IMR-90 (cell line): ENCODE data around the gene CCSER1. TPM values are rescaled to one million over a fixed set of nuclear protein-coding genes. Genes with fewer than 3 reads are reported as not detected.

Source experiments
- ATAC-seq: fragments of 200-7000 bp; cut with Tn5 transposase; 2 replicates; pipeline ENCODE4 v1.9.1; 2020; ENCODE audit warnings: low read depth, mild to moderate bottlenecking, moderate library complexity
- BruUV-seq: library from RNA; stranded (reverse); fragments of 400-500 nt; replicated peaks from 2 replicates; lab custom pipeline; 2021; lab: Mats Ljungman, UMichigan
- CTCF ChIA-PET: fragments of 300-600 bp; formaldehyde crosslinking; extraction: SDS; loops from one replicate; lab custom pipeline; 2021; ENCODE audit warnings: antibody characterized with exemption; lab: Yijun Ruan, JAX
- POLR2A ChIA-PET: fragments of 300-600 bp; sonication (Branson Sonifier 250); formaldehyde crosslinking; loops from one replicate; lab custom pipeline; 2022; ENCODE audit warnings: antibody characterized with exemption; ENCODE audit not compliant: unreplicated experiment; lab: Charles Lee
- DNase-seq: peaks from one replicate; pipeline ENCODE4 v3.0.0; 2013
- H2AFZ ChIP-seq: replicated peaks from 2 replicates; pipeline ENCODE3; 2013; ENCODE audit warnings: low read length, mild to moderate bottlenecking; ENCODE audit not compliant: poor library complexity
- H2AK5ac ChIP-seq: 2 replicates; pipeline ENCODE4 v1.6.1; 2013; ENCODE audit warnings: low read depth, low read length, inconsistent platforms
- H2AK9ac ChIP-seq: replicated peaks from 2 replicates; pipeline ENCODE3; 2013; ENCODE audit warnings: mild to moderate bottlenecking, low read depth, low read length, moderate library complexity; ENCODE audit not compliant: poor library complexity
- H2BK120ac ChIP-seq: 2 replicates; pipeline ENCODE4 v1.6.1; 2013; ENCODE audit warnings: low read depth, low read length, inconsistent platforms
- H2BK15ac ChIP-seq: 3 replicates; pipeline ENCODE4 v1.6.1; 2013; ENCODE audit warnings: low read depth, low read length, inconsistent platforms
- H2BK20ac ChIP-seq: 2 replicates; pipeline ENCODE4 v1.6.1; 2013; ENCODE audit warnings: low read depth, mild to moderate bottlenecking, inconsistent platforms, low read length, moderate library complexity
- H2BK5ac ChIP-seq: 2 replicates; pipeline ENCODE4 v1.6.1; 2013; ENCODE audit warnings: mild to moderate bottlenecking, low read depth, low read length, inconsistent platforms; ENCODE audit not compliant: poor library complexity, severe bottlenecking
- H3K14ac ChIP-seq: replicated peaks from 2 replicates; pipeline ENCODE4 v1.6.1; 2013; ENCODE audit warnings: low read depth, low read length, inconsistent platforms
- H3K18ac ChIP-seq: 2 replicates; pipeline ENCODE4 v1.6.1; 2013; ENCODE audit warnings: low read depth, low read length, control low read depth
- H3K23ac ChIP-seq: 2 replicates; pipeline ENCODE4 v1.6.1; 2013; ENCODE audit warnings: low read depth, low read length, inconsistent platforms
- H3K27ac ChIP-seq: 2 replicates; pipeline ENCODE4 v1.5.1; 2013; ENCODE audit warnings: mild to moderate bottlenecking, control low read depth, low read length; ENCODE audit not compliant: insufficient read depth
- H3K27me3 ChIP-seq: 2 replicates; pipeline ENCODE4 v1.6.1; 2013; ENCODE audit warnings: low read length; ENCODE audit not compliant: control insufficient read depth, insufficient read depth
- H3K36me3 ChIP-seq: 2 replicates; pipeline ENCODE4 v1.6.1; 2013; ENCODE audit warnings: low read length, mixed read lengths; ENCODE audit not compliant: control insufficient read depth, insufficient read depth
- H3K4ac ChIP-seq: 2 replicates; pipeline ENCODE4 v1.6.1; 2013; ENCODE audit warnings: low read depth, low read length, inconsistent platforms
- H3K4me1 ChIP-seq: 2 replicates; pipeline ENCODE4 v1.6.1; 2013; ENCODE audit warnings: low read length, mixed read lengths; ENCODE audit not compliant: control insufficient read depth, insufficient read depth
- H3K4me2 ChIP-seq: 2 replicates; pipeline ENCODE4 v1.6.1; 2013; ENCODE audit warnings: low read depth, mild to moderate bottlenecking, control low read depth, low read length, moderate library complexity
- H3K4me3 ChIP-seq: 2 replicates; pipeline ENCODE4 v1.5.1; 2013; ENCODE audit warnings: low read depth, mild to moderate bottlenecking, control low read depth, low read length, moderate library complexity; ENCODE audit not compliant: insufficient read depth
- H3K56ac ChIP-seq: 2 replicates; pipeline ENCODE4 v1.6.1; 2013; ENCODE audit warnings: low read length, inconsistent platforms; ENCODE audit not compliant: insufficient read depth; ENCODE audit errors: extremely low read depth
- H3K79me1 ChIP-seq, 2 experiments: 2 replicates each; pipeline ENCODE4 v1.6.1; 2013; ENCODE audit warnings: low read length in 2 of 2, inconsistent platforms in 1 of 2, low read depth in 1 of 2
- H3K9ac ChIP-seq: 2 replicates; pipeline ENCODE4 v1.6.1; 2013; ENCODE audit warnings: low read depth, low read length, control low read depth
- H3K9me1 ChIP-seq: 2 replicates; pipeline ENCODE4 v1.6.1; 2013; ENCODE audit warnings: low read length, inconsistent platforms; ENCODE audit not compliant: insufficient read depth
- H3K9me3 ChIP-seq: 2 replicates; pipeline ENCODE4 v1.6.1; 2013; ENCODE audit warnings: low read length; ENCODE audit not compliant: control insufficient read depth, insufficient read depth
- H4K20me1 ChIP-seq: 2 replicates; pipeline ENCODE4 v1.6.1; 2013; ENCODE audit warnings: low read length, inconsistent platforms; ENCODE audit not compliant: insufficient read depth
- H4K5ac ChIP-seq: 2 replicates; pipeline ENCODE4 v1.6.1; 2013; ENCODE audit warnings: mild to moderate bottlenecking, low read depth, low read length, control low read depth
- H4K8ac ChIP-seq, 2 experiments: 2 replicates each; pipeline ENCODE4 v1.6.1; 2013; ENCODE audit warnings: low read depth in 2 of 2, low read length in 2 of 2, control low read depth in 1 of 2, inconsistent platforms in 1 of 2
- H4K91ac ChIP-seq: 2 replicates; pipeline ENCODE4 v1.6.1; 2013; ENCODE audit warnings: low read depth, low read length, inconsistent platforms; ENCODE audit not compliant: insufficient read depth
- FOS ChIP-seq: fragments of 150-350 bp; IDR thresholded peaks from 2 replicates; pipeline ENCODE4 v1.6.1; 2016; ENCODE audit warnings: low read depth, low read length
- NFE2L2 ChIP-seq: fragments of 150-350 bp; IDR thresholded peaks from 2 replicates; pipeline ENCODE4 v1.6.1; 2016; ENCODE audit warnings: low read depth, mild to moderate bottlenecking, low read length
- RFX5 ChIP-seq: IDR thresholded peaks from 2 replicates; pipeline ENCODE4 v1.8.0; 2012; ENCODE audit warnings: low read depth, mild to moderate bottlenecking, low read length, moderate library complexity
- WGBS, 2 experiments: methylation state at CpG; one replicate each; pipeline versions ENCODE4 v1.1.5 to v1.1.7; 2013; ENCODE audit warnings: missing lambda C conversion rate in 2 of 2; ENCODE audit not compliant: insufficient read length in 1 of 2; ENCODE audit errors: extremely low coverage in 2 of 2; 5-methylcytosine and 5-hydroxymethylcytosine counted together
- dilution Hi-C: fragments of 300-500 bp; cut with HindIII; formaldehyde crosslinking; loops from one replicate; pipeline ENCODE4 v1.14.3; 2018; ENCODE audit warnings: low sequenced_read_pairs; ENCODE audit not compliant: unreplicated experiment
- in situ Hi-C: fragments of 300-500 bp; cut with MboI; formaldehyde crosslinking; loops from 3 replicates; pipeline ENCODE4 v1.14.3; 2019; ENCODE audit warnings: low sequenced_read_pairs, inconsistent platforms, mixed read lengths
- intact Hi-C: fragments of 100-400 bp; cut with micrococcal nuclease; formaldehyde crosslinking; loops from 2 replicates; pipeline ENCODE4 v1.10.0; 2022
- polyA plus RNA-seq, 3 experiments: library from polyadenylated mRNA; depleted of rRNA; stranded (reverse); fragments of >200 nt; gene quantifications; 2 replicates each; pipeline ENCODE4 v1.2.3, GENCODE V29; 2012; ENCODE audit warnings: low replicate concordance in 1 of 3
- total RNA-seq: library from RNA; depleted of rRNA; stranded (reverse); fragments of >200 nt; gene quantifications from 2 replicates; pipeline ENCODE4 v1.2.3, GENCODE V29; 2012
- TF ChIP-seq, protein P1 (sequence below): fragments of 150-350 bp; IDR thresholded peaks from 2 replicates; pipeline ENCODE4 v1.6.1; 2016; ENCODE audit warnings: low read depth, mild to moderate bottlenecking, low read length, moderate library complexity, borderline replicate concordance
- TF ChIP-seq, protein P2 (sequence below): fragments of 150-350 bp; IDR thresholded peaks from 2 replicates; pipeline ENCODE4 v1.6.1; 2017; ENCODE audit warnings: mild to moderate bottlenecking, antibody characterized with exemption, low read length, low read depth

CCSER1 gene
- total and polyA plus RNA-seq, 2 of the 4 experiments (the other 2 are of a cell fraction), result not detected

GRCh38 chr4:91233164-91233563 lies 1106.0 kb downstream of the CCSER1 start:
- CTCF ChIA-PET, result no interaction called here
- intact Hi-C loops, result no loop called here

More at GRCh38 chr4:91233164-91233563, 1106.0 kb downstream of the CCSER1 start:
- Histone ChIP-seq H3K4me2 (no peak overlapping the region), H2AK5ac (no peak overlapping the region), H2BK120ac (no peak overlapping the region), H3K4me3 (no peak overlapping the region), H3K9ac (no peak overlapping the region), H3K9me1 (no peaks in the 10 kb centered on the region), H3K14ac (no peak overlapping the region), H3K79me1 (no peaks in the 10 kb centered on the region), H2AK9ac (no peak overlapping the region), H3K9me3 (peaks cover 2% of the 10 kb centered on the region; the same call in 1 of the 2 replicates), H3K27me3 (no peaks in the 10 kb centered on the region), H2AFZ (no peak overlapping the region), H4K8ac (no peak overlapping the region), H4K91ac (no peak overlapping the region), H3K4me1 (no peaks in the 10 kb centered on the region), H4K20me1 (no peaks in the 10 kb centered on the region), H2BK15ac (no peak overlapping the region), H3K56ac (no peak overlapping the region), H3K23ac (no peak overlapping the region), H3K18ac (no peak overlapping the region), H2BK5ac (no peak overlapping the region), H3K27ac (no peak overlapping the region), H4K5ac (no peak overlapping the region), H3K4ac (no peak overlapping the region), H3K36me3 (no peaks in the 10 kb centered on the region), H2BK20ac (no peak overlapping the region)
- dilution Hi-C loops, result no loop called here
- in situ Hi-C loops, result no loop called here
- WGBS, 2 experiments, result no CpG with 5 or more reads among the region's 2 CpGs
- no peak for ATAC-seq
- TF ChIP-seq RFX5 (no peak), FOS (no peak), NFE2L2 (no peak)
- TF ChIP-seq, protein P1, sequence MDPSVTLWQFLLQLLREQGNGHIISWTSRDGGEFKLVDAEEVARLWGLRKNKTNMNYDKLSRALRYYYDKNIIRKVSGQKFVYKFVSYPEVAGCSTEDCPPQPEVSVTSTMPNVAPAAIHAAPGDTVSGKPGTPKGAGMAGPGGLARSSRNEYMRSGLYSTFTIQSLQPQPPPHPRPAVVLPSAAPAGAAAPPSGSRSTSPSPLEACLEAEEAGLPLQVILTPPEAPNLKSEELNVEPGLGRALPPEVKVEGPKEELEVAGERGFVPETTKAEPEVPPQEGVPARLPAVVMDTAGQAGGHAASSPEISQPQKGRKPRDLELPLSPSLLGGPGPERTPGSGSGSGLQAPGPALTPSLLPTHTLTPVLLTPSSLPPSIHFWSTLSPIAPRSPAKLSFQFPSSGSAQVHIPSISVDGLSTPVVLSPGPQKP, result no peak
- TF ChIP-seq, protein P2, sequence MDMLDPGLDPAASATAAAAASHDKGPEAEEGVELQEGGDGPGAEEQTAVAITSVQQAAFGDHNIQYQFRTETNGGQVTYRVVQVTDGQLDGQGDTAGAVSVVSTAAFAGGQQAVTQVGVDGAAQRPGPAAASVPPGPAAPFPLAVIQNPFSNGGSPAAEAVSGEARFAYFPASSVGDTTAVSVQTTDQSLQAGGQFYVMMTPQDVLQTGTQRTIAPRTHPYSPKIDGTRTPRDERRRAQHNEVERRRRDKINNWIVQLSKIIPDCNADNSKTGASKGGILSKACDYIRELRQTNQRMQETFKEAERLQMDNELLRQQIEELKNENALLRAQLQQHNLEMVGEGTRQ, result no peak
- POLR2A ChIA-PET, result no interaction called here
- BruUV-seq, result no TSS peak
- DNase-seq, result no peak
